NCI-H748 (cell line): ENCODE measurements around the gene EFNA2.
"Not testable (repeated sequence)": the region's sequence is repeated elsewhere in the genome, so short reads cannot be mapped to it uniquely, and the experiment has no call there.

Experiments used
- DNase-seq: peaks from one replicate; lab custom pipeline; 2025; ENCODE audit not compliant: unreplicated experiment; lab: John Stamatoyannopoulos, UW

The EFNA2 gene

GRCh38 chr19:1315470-1316166 lies 29.9 kb downstream of the EFNA2 start:
- peak; percentile 37 for DNase-seq

GRCh38 chr19:1316466-1316865 lies 30.8 kb downstream of the EFNA2 start:
- no peak for DNase-seq

- DNase-seq = no peak
Measured at GRCh38 chr19:1317274-1318003, 31.8 kb downstream of the EFNA2 start.

GRCh38 chr19:1318678-1319471 lies 33.2 kb downstream of the EFNA2 start:
- no peak for DNase-seq

GRCh38 chr19:1320282-1320650 lies 34.6 kb downstream of the EFNA2 start:
- not testable (repeated sequence) for DNase-seq

- DNase-seq = no peak
Measured at GRCh38 chr19:1321539-1321938, 35.9 kb downstream of the EFNA2 start.

GRCh38 chr19:1322198-1322981 lies 36.7 kb downstream of the EFNA2 start:
- no peak for DNase-seq

GRCh38 chr19:1324249-1324805 lies 38.7 kb downstream of the EFNA2 start:
- DNase-seq = no peak

- peak; percentile 69 for DNase-seq
Measured at GRCh38 chr19:1324806-1325567, 39.3 kb downstream of the EFNA2 start.

- DNase-seq = no peak
Measured at GRCh38 chr19:1325568-1326294, 40.1 kb downstream of the EFNA2 start.

- no peak for DNase-seq
Measured at GRCh38 chr19:1327125-1327524, 41.5 kb downstream of the EFNA2 start.

GRCh38 chr19:1332208-1332607 lies 46.5 kb downstream of the EFNA2 start:
- not testable (repeated sequence) for DNase-seq

- no peak for DNase-seq
Measured at GRCh38 chr19:1336079-1336684, 50.5 kb downstream of the EFNA2 start.

GRCh38 chr19:1340681-1341469 lies 55.2 kb downstream of the EFNA2 start:
- no peak for DNase-seq

- DNase-seq = no peak
Measured at GRCh38 chr19:1343041-1343440, 57.4 kb downstream of the EFNA2 start.

GRCh38 chr19:1349211-1349610 lies 63.5 kb downstream of the EFNA2 start:
- DNase-seq = no peak

GRCh38 chr19:1350867-1351266 lies 65.2 kb downstream of the EFNA2 start:
- DNase-seq = no peak
